SK-N-SH (cell line): ENCODE data around the gene MBP. TPM values are rescaled to one million over a fixed set of nuclear protein-coding genes. Genes with fewer than 3 reads are reported as not detected.

Source experiments
- CTCF ChIA-PET: fragments of 300-600, 350-600 bp; formaldehyde crosslinking; extraction: SDS; loops from one replicate; lab custom pipeline; 2021; lab: Yijun Ruan, JAX
- POLR2A ChIA-PET: fragments of 350-600 bp; sonication (Branson Sonifier 250); formaldehyde crosslinking; extraction: SDS; loops from one replicate; lab custom pipeline; 2020; ENCODE audit warnings: antibody characterized with exemption, inconsistent platforms; lab: Yijun Ruan, JAX
- DNase-seq: peaks from one replicate; pipeline ENCODE4 v3.0.0; 2012
- H2AFZ ChIP-seq: fragments of 200-600 bp; sonication (generic); 2 replicates; pipeline ENCODE4 v1.8.1; 2016; ENCODE audit warnings: antibody characterized with exemption, mild to moderate bottlenecking, low read depth
- H3F3A ChIP-seq: fragments of 200-600 bp; sonication (generic); replicated peaks from 2 replicates; pipeline ENCODE3; 2016; ENCODE audit warnings: antibody characterized with exemption, mild to moderate bottlenecking; ENCODE audit not compliant: insufficient read depth
- H3K27ac ChIP-seq, 2 experiments: fragments of 200-500 bp in 1 of 2; fragments of 200-600 bp in 1 of 2; sonication (Bioruptor generic) in 1 of 2; sonication (generic), shearing (Covaris generic) in 1 of 2; 2 replicates each; pipeline versions ENCODE4 v1.5.1 to v1.6.1; 2014 to 2016; ENCODE audit warnings: low read depth in 2 of 2, inconsistent platforms in 1 of 2, low read length in 1 of 2, mild to moderate bottlenecking in 1 of 2, mixed read lengths in 1 of 2
- H3K27me3 ChIP-seq: fragments of 200-600 bp; sonication (generic), shearing (Covaris generic); 2 replicates; pipeline ENCODE4 v1.6.1; 2016; ENCODE audit warnings: mixed run types; ENCODE audit not compliant: insufficient read depth
- H3K36me3 ChIP-seq, 2 experiments: fragments of 200-500 bp in 1 of 2; fragments of 200-600 bp in 1 of 2; sonication (Bioruptor generic) in 1 of 2; sonication (generic) in 1 of 2; replicated peaks in 1 of 2; 2 replicates each; pipeline versions ENCODE3 to v1.5.1; 2014 to 2016; ENCODE audit warnings: low read length in 1 of 2, mild to moderate bottlenecking in 1 of 2; ENCODE audit not compliant: insufficient read depth in 2 of 2, control insufficient read depth in 1 of 2
- H3K4me1 ChIP-seq, 2 experiments: fragments of 200-500 bp in 1 of 2; fragments of 200-600 bp in 1 of 2; sonication (Bioruptor generic) in 1 of 2; sonication (generic), shearing (Covaris generic) in 1 of 2; 2 replicates each; pipeline versions ENCODE4 v1.5.1 to v1.6.1; 2014 to 2016; ENCODE audit warnings: low read depth in 1 of 2, low read length in 1 of 2, mixed run types in 1 of 2; ENCODE audit not compliant: insufficient read depth in 2 of 2, control insufficient read depth in 1 of 2
- H3K4me2 ChIP-seq: fragments of 200-600 bp; sonication (generic), shearing (Covaris generic); 2 replicates; pipeline ENCODE4 v1.6.1; 2017; ENCODE audit warnings: mixed run types
- H3K4me3 ChIP-seq, 2 experiments: fragments of 200-500 bp in 1 of 2; fragments of 200-600 bp in 1 of 2; sonication (Bioruptor generic) in 1 of 2; sonication (generic), shearing (Covaris generic) in 1 of 2; 2 replicates each; pipeline versions ENCODE4 v1.5.1 to v1.8.1; 2014 to 2016; ENCODE audit warnings: low read depth in 2 of 2, inconsistent platforms in 1 of 2, low read length in 1 of 2, mild to moderate bottlenecking in 1 of 2, mixed read lengths in 1 of 2, moderate library complexity in 1 of 2
- H3K79me2 ChIP-seq: fragments of 200-600 bp; sonication (generic); 2 replicates; pipeline ENCODE4 v1.8.1; 2017; ENCODE audit warnings: mild to moderate bottlenecking; ENCODE audit not compliant: insufficient read depth
- H3K9ac ChIP-seq: fragments of 200-600 bp; sonication (generic); 2 replicates; pipeline ENCODE4 v1.6.1; 2017; ENCODE audit warnings: mixed run types
- H3K9me2 ChIP-seq: fragments of 200-600 bp; sonication (generic); 2 replicates; pipeline ENCODE4 v1.6.1; 2017; ENCODE audit warnings: mixed run types
- H3K9me3 ChIP-seq: fragments of 200-600 bp; sonication (generic); 2 replicates; pipeline ENCODE4 v1.6.1; 2017; ENCODE audit warnings: mixed run types, mild to moderate bottlenecking, moderate library complexity
- H4K20me1 ChIP-seq: fragments of 200-600 bp; sonication (generic); 2 replicates; pipeline ENCODE4 v1.6.1; 2017; ENCODE audit warnings: mild to moderate bottlenecking, mixed run types; ENCODE audit not compliant: insufficient read depth
- CTCF ChIP-seq: fragments of 200-600 bp; sonication (generic); IDR thresholded peaks from 2 replicates; pipeline ENCODE4 v1.6.1; 2017; ENCODE audit warnings: antibody characterized with exemption, mild to moderate bottlenecking, moderate library complexity
- EP300 ChIP-seq, 2 experiments: IDR thresholded peaks; 2 replicates each; pipeline versions ENCODE4 v1.4.0 to v1.6.1; 2012; ENCODE audit warnings: borderline replicate concordance in 1 of 2, low read depth in 1 of 2, low read length in 1 of 2
- JUND ChIP-seq: IDR thresholded peaks from 2 replicates; pipeline ENCODE4 v1.4.0; 2012
- MAX ChIP-seq: IDR thresholded peaks from 2 replicates; pipeline ENCODE4 v1.4.0; 2012; ENCODE audit warnings: low read depth
- RAD21 ChIP-seq: IDR thresholded peaks from 2 replicates; pipeline ENCODE4 v1.6.1; 2012; ENCODE audit warnings: mild to moderate bottlenecking, low read length
- REST ChIP-seq: IDR thresholded peaks from 2 replicates; pipeline ENCODE4 v1.6.1; 2012; ENCODE audit warnings: mild to moderate bottlenecking, low read depth, low read length, moderate library complexity
- RXRA ChIP-seq: IDR thresholded peaks from 2 replicates; pipeline ENCODE4 v1.4.0; 2012; ENCODE audit warnings: low read depth, mild to moderate bottlenecking, borderline replicate concordance
- SMC3 ChIP-seq: IDR thresholded peaks from 2 replicates; pipeline ENCODE4 v1.6.1; 2012; ENCODE audit warnings: low read depth, low read length, improper control_type of control experiment
- TAF1 ChIP-seq: IDR thresholded peaks from 2 replicates; pipeline ENCODE4 v1.6.1; 2012; ENCODE audit warnings: low read depth, mild to moderate bottlenecking, low read length, moderate library complexity, borderline replicate concordance
- TCF12 ChIP-seq: IDR thresholded peaks from 2 replicates; pipeline ENCODE4 v1.4.0; 2012
- ZBTB33 ChIP-seq: IDR thresholded peaks from 2 replicates; pipeline ENCODE4 v1.4.0; 2012; ENCODE audit warnings: low read depth, borderline replicate concordance
- WGBS: methylation state at CpG from one replicate; pipeline ENCODE4 v1.1.6; 2017; ENCODE audit warnings: low lambda C conversion rate; 5-methylcytosine and 5-hydroxymethylcytosine counted together
- polyA plus RNA-seq, 3 experiments: library from polyadenylated mRNA; depleted of rRNA; stranded (reverse); fragments of >200 nt; gene quantifications; 2 replicates each; pipeline ENCODE4 v1.2.3, GENCODE V29; 2012

Gene MBP
- polyA plus RNA-seq, 1 of the 3 experiments (the other 2 are of a cell fraction): 1.6 TPM

- Histone ChIP-seq H3K27me3 (no peaks in the 10 kb centered on the region), H3K4me1 (peaks cover 3 to 35% of the 10 kb centered on the region in 2 experiments), H3K4me2 (peak overlapping the region; percentile 64), H3K79me2 (no peaks in the 10 kb centered on the region), H2AFZ (peak overlapping the region; percentile 35; the same call in 1 of the 2 replicates), H3K9me3 (no peaks in the 10 kb centered on the region), H3K27ac (peak overlapping the region in 1 of 2 experiments; percentile 77; a peak in 3 of 4 replicates), H4K20me1 (no peaks in the 10 kb centered on the region), H3K36me3 (no peaks in the 10 kb centered on the region), H3F3A (peaks cover 34% of the 10 kb centered on the region), H3K9me2 (no peaks in the 10 kb centered on the region), H3K4me3 (no peak overlapping the region), H3K9ac (peak overlapping the region; percentile 35)
- WGBS: 53% methylated on average over 13 of the region's 15 CpGs
- CTCF ChIA-PET: interaction anchor here (0.7 to 1.6 kb wide), 3 partner anchors 12 to 143 kb away, joined by 3 to 8 read pairs (median 4); no protein-coding TSS in a partner anchor
- peak; percentile 30 for TF ChIP-seq CTCF
- peak; percentile 14 for TF ChIP-seq RAD21
- TF ChIP-seq TCF12: peak; percentile 39; the same call in 1 of the 2 replicates
- TF ChIP-seq SMC3: peak; percentile 16; the same call in 1 of the 2 replicates
- peak in 1 of 2 experiments; percentile 18; a peak in 1 of 4 replicates for TF ChIP-seq EP300 (IDR thresholded peaks at IDR 0.05; ENCODE audit: borderline replicate concordance in 1 of 2, low read depth in 1 of 2, low read length in 1 of 2)
- TF ChIP-seq ZBTB33: no peak
- POLR2A ChIA-PET: no interaction called here
- no peak for DNase-seq
Observed at GRCh38 chr18:77068321-77069312, 64.0 kb downstream of the MBP start.

GRCh38 chr18:77067291-77068061 lies 65.1 kb downstream of the MBP start:
- Histone ChIP-seq H3K36me3 (no peaks in the 10 kb centered on the region), H3K4me2 (peak overlapping the region; percentile 64), H3K4me1 (peaks cover 3 to 32% of the 10 kb centered on the region in 2 experiments), H3F3A (peaks cover 32% of the 10 kb centered on the region), H2AFZ (peak overlapping the region; percentile 31; the same call in 1 of the 2 replicates), H3K79me2 (no peaks in the 10 kb centered on the region), H3K9ac (peak overlapping the region; percentile 35; the same call in 1 of the 2 replicates), H4K20me1 (no peaks in the 10 kb centered on the region), H3K27ac (peak overlapping the region in 1 of 2 experiments; percentile 77; a peak in 2 of 4 replicates), H3K9me3 (no peaks in the 10 kb centered on the region), H3K4me3 (no peak overlapping the region), H3K27me3 (no peaks in the 10 kb centered on the region), H3K9me2 (no peaks in the 10 kb centered on the region)
- ChIA-PET CTCF (interaction anchor here (1.0 to 1.1 kb wide), 2 partner anchors 67 to 583 kb away, joined by 3 read pairs; no protein-coding TSS in a partner anchor), POLR2A (no interaction called here)
- whole genome bisulfite sequencing: 23% methylated on average over 14 of the region's 14 CpGs
- no peak for DNase-seq
- peak; percentile 20; the same call in 1 of the 2 replicates for TF ChIP-seq RXRA
- peak; percentile 85 for TF ChIP-seq REST
- TF ChIP-seq MAX: peak; percentile 70; the same call in 1 of the 2 replicates
- TF ChIP-seq ZBTB33: 0 out of 2 replicates have a peak, but pooled peaks have one; percentile 22
- TF ChIP-seq JUND: peak; percentile 60
- TF ChIP-seq TAF1: 0 out of 2 replicates have a peak, but pooled peaks have one; percentile 14
